Measurements from ENCODE around the gene GJD3. TPM values are rescaled to one million over a fixed set of nuclear protein-coding genes. Genes with fewer than 3 reads are reported as not detected.

The GJD3 gene
- total and polyA plus RNA-seq, 7 experiments from 2014 or later = 0.27 TPM; not detected in 6

DNA sequence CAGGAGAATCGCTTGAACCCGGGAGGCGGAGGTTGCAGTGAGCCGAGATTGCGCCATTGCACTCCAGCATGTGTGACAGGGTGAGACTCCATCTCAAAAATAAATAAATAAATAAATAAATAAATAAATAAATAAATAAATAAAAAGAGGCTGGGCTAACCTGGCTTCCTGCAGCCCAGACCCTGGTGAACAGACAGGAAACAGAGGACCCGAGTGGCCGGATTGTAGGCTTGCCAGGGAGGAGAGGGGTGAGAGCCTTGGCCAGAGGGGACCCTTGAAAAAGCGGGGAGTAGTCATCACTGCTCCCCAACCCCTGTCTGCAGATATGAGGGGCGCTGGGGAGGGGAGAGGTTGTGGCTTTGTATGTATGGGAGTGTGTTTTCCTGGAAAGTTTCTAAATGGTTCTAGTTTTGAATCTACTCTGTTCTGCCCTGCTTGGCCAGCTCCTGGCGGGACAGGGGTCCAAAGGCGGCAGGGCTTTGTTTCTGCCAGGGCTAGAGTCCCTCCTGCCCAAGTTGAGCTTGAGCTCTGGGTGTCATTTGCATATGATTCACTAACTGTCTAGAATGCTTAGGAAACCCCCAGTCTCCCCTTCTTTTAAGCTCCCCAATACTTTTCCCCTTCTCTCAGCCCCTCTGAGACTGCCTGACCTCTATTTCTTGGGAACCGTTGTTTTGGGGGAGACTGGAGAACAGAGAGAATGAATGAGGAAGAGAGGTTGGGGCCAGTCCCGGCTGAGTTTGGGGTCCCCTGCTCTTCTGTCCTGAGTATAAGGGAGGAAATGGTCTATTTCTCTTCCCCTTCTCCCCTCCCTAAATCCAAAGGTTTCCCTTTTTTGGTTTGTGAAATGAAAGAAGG, 39.2 kb downstream of the GJD3 start:
- DNase-seq (peak in 1 of 9 donors; percentile 56), ATAC-seq (no peak)
- peaks cover 0 to 10% (median 0%) of the 10 kb centered on the region in 11 donors for H3K9me3 Mint-ChIP-seq
- CTCF ChIA-PET = interaction anchor here (0.6 to 5.1 kb wide), 10 partner anchors 8 to 208 kb away, joined by 3 to 26 read pairs (median 4); partner anchors contain the start of gene RARA
- Histone ChIP-seq H3K4me3 (ENCODE audit: low read length) (peak overlapping the region; percentile 47), H3K36me3 (ENCODE audit: control insufficient read depth in 2 of 3, insufficient read depth in 3 of 3, low read length in 3 of 3) (no peaks in the 10 kb centered on the region), H3K27me3 (ENCODE audit: control insufficient read depth in 2 of 2, insufficient read depth in 2 of 2, low read length in 2 of 2) (no peaks in the 10 kb centered on the region), H3K9me3 (ENCODE audit: control insufficient read depth in 2 of 3, low read length in 3 of 3) (no peaks in the 10 kb centered on the region), H3K27ac (ENCODE audit: low read depth, low read length) (peak overlapping the region; percentile 96), H3K4me1 (ENCODE audit: control insufficient read depth in 2 of 2, insufficient read depth in 2 of 2, low read length in 2 of 2) (peaks cover 83 to 85% of the 10 kb centered on the region in 2 donors)
- peak overlapping the region; percentile 98 to 100 (median 99) for H3K27ac Mint-ChIP-seq
- peak overlapping the region; percentile 80 to 97 (median 89) for H3K4me3 Mint-ChIP-seq
- H3K27me3 Mint-ChIP-seq = peaks cover 0 to 9% (median 0%) of the 10 kb centered on the region in 5 donors
- H3K36me3 Mint-ChIP-seq = peaks cover 0 to 17% (median 0%) of the 10 kb centered on the region in 5 donors
- POLR2A ChIA-PET = interaction anchor here (0.5 to 34.9 kb wide), 7 partner anchors 7 to 287 kb away, joined by 3 to 742 read pairs (median 4); partner anchors contain the start of gene RARA
- intact Hi-C loops (cut with micrococcal nuclease) = loop anchor here (1.0 kb wide), 3 partner anchors 7 to 16 kb away; no protein-coding TSS in a partner anchor
- H3K4me1 Mint-ChIP-seq = peaks cover 64 to 97% (median 93%) of the 10 kb centered on the region in 7 donors

- Histone ChIP-seq H3K36me3 (ENCODE audit: control insufficient read depth in 2 of 3, insufficient read depth in 3 of 3, low read length in 3 of 3) (peaks cover 0 to 4% (median 0%) of the 10 kb centered on the region in 3 experiments), H3K4me1 (ENCODE audit: control insufficient read depth in 2 of 2, insufficient read depth in 2 of 2, low read length in 2 of 2) (peaks cover 75 to 88% of the 10 kb centered on the region in 2 donors), H3K27ac (ENCODE audit: low read depth, low read length) (peak overlapping the region; percentile 96), H3K4me3 (ENCODE audit: low read length) (peak overlapping the region; percentile 55), H3K9me3 (ENCODE audit: control insufficient read depth in 2 of 3, low read length in 3 of 3) (no peaks in the 10 kb centered on the region), H3K27me3 (ENCODE audit: control insufficient read depth in 2 of 2, insufficient read depth in 2 of 2, low read length in 2 of 2) (no peaks in the 10 kb centered on the region)
- ATAC-seq = peak; percentile 54
- Mint-ChIP-seq H3K4me1 (peaks cover 58 to 100% (median 94%) of the 10 kb centered on the region in 7 donors), H3K4me3 (peak overlapping the region; percentile 89 to 98 (median 97)), H3K27me3 (peaks cover 0 to 9% (median 0%) of the 10 kb centered on the region in 5 donors), H3K36me3 (peaks cover 0 to 24% (median 0%) of the 10 kb centered on the region in 5 donors), H3K27ac (peak overlapping the region; percentile 98 to 100 (median 99)), H3K9me3 (peaks cover 0 to 10% (median 0%) of the 10 kb centered on the region in 11 donors)
- peak in 7 of 9 donors; percentile 52 to 92 (median 60) for DNase-seq
- ChIA-PET POLR2A (interaction anchor here (0.7 to 34.9 kb wide), 12 partner anchors 8 to 292 kb away, joined by 3 to 742 read pairs (median 4); partner anchors contain the start of genes CCR7 and RARA), CTCF (interaction anchor here (0.6 to 12.4 kb wide), 11 partner anchors 9 to 209 kb away, joined by 3 to 87 read pairs (median 4); no protein-coding TSS in a partner anchor)
- intact Hi-C loops (cut with micrococcal nuclease) = loop anchor here (1.0 to 5.0 kb wide), 6 partner anchors 18 to 1365 kb away; partner anchors contain the start of gene EIF1 (in 1 of the 2)
These were observed 40.9 kb downstream of the GJD3 start for GRCh38 chr17:40323391-40324381.

DNA sequence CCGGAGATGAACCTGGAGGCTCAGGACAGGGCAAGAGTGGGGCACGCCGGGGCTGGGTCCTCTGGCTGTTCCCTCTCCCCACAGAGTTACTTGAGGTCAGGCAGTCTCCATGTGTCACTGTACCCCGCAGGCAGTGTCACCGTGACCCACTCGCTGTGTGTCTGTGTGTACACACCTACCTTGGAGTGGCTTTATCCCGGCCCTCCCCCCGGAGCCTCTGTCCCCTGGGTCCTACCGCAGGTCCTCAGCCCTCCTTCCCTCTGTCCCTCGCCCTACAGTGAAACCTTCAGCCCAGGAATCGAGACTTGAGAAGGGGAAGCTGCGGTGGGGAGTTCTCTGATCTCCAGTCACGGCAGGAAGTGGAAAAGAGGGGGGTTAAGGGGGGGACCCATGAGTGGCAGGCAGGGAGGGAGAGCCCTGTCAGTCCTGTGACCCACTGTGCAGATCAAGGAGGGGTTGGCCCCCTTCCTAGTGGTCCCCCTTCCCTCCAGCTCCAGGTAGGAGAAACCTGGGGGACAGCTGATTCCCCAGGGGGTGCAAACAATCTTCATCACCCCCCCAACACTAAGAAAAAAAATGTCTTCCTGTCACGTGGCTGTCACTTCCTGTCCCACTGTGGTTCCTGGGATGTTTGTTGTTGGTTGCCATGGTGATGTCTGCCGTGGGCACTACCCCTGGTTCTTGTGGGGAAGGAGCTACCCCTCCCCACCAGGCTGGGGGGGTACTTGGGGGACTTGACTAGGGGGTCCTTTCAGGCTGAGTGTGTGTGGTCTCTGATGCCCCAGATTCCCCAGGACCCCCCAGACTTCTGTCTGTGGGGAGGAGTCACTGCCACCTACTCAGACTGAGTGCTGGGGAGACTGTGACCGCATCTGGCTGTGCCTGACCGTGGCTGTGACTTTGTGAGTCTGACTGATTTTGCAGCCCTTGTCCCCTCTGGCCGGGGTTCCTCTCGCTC, 41.9 kb downstream of the GJD3 start:
- H3K4me3 Mint-ChIP-seq = peak overlapping the region; percentile 89 to 98 (median 97)
- peaks cover 0 to 20% (median 0%) of the 10 kb centered on the region in 5 donors for H3K36me3 Mint-ChIP-seq
- Histone ChIP-seq H3K27me3 (ENCODE audit: control insufficient read depth in 2 of 2, insufficient read depth in 2 of 2, low read length in 2 of 2) (no peaks in the 10 kb centered on the region), H3K36me3 (ENCODE audit: control insufficient read depth in 2 of 3, insufficient read depth in 3 of 3, low read length in 3 of 3) (peaks cover 0 to 10% (median 0%) of the 10 kb centered on the region in 3 experiments), H3K4me1 (ENCODE audit: control insufficient read depth in 2 of 2, insufficient read depth in 2 of 2, low read length in 2 of 2) (peaks cover 67 to 77% of the 10 kb centered on the region in 2 donors), H3K9me3 (ENCODE audit: control insufficient read depth in 2 of 3, low read length in 3 of 3) (no peaks in the 10 kb centered on the region), H3K4me3 (ENCODE audit: low read length) (peak overlapping the region; percentile 55), H3K27ac (ENCODE audit: low read depth, low read length) (peak overlapping the region; percentile 96)
- DNase-seq (peak; percentile 79 to 98 (median 97)), ATAC-seq (peak; percentile 55)
- ChIA-PET CTCF (interaction anchor here (0.7 to 12.4 kb wide), 8 partner anchors 16 to 285 kb away, joined by 3 to 87 read pairs (median 6); no protein-coding TSS in a partner anchor), POLR2A (interaction anchor here (0.7 to 34.9 kb wide), 15 partner anchors 7 to 1571 kb away, joined by 3 to 742 read pairs (median 4); partner anchors contain the start of genes CCR7, EIF1, PSMB3 and RARA)
- intact Hi-C loops (cut with micrococcal nuclease) = loop anchor here (1.0 to 5.0 kb wide), 10 partner anchors 19 to 1366 kb away; partner anchors contain the start of genes CCR7 (in 1 of the 2), CDC6 (in 1 of the 2), EIF1 (in 1 of the 2) and WIPF2 (in 1 of the 2)
- H3K4me1 Mint-ChIP-seq = peaks cover 53 to 93% (median 89%) of the 10 kb centered on the region in 7 donors
- peak overlapping the region; percentile 98 to 100 (median 99) for H3K27ac Mint-ChIP-seq
- H3K9me3 Mint-ChIP-seq = peaks cover 0 to 10% (median 0%) of the 10 kb centered on the region in 11 donors
- peaks cover 0 to 9% (median 0%) of the 10 kb centered on the region in 5 donors for H3K27me3 Mint-ChIP-seq

DNA sequence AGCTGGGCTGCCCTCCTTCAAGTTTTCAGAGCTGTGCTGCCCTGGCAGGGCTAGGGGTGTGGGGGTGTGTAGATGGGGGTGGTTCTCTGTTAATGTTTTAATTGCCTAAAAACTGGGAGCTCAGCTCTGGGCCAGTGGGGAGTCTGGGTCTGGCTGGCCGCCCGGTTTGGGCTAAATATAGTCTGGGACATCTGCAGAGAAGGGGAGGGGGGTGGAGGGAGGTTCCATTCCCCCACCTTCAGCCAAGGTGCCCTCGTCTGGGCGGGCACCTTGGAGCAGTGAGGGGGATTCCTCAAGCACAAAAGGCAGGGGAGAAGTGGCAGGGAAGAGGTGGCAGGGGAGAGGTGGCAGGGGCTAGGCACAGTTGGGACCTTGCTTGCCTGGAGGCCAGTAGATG, 42.6 kb downstream of the GJD3 start:
- no peak for ATAC-seq
- Histone ChIP-seq H3K4me3 (ENCODE audit: low read length) (peak overlapping the region; percentile 55), H3K36me3 (ENCODE audit: control insufficient read depth in 2 of 3, insufficient read depth in 3 of 3, low read length in 3 of 3) (peaks cover 0 to 10% (median 0%) of the 10 kb centered on the region in 3 experiments), H3K9me3 (ENCODE audit: control insufficient read depth in 2 of 3, low read length in 3 of 3) (no peaks in the 10 kb centered on the region), H3K27ac (ENCODE audit: low read depth, low read length) (peak overlapping the region; percentile 96), H3K27me3 (ENCODE audit: control insufficient read depth in 2 of 2, insufficient read depth in 2 of 2, low read length in 2 of 2) (no peaks in the 10 kb centered on the region), H3K4me1 (ENCODE audit: control insufficient read depth in 2 of 2, insufficient read depth in 2 of 2, low read length in 2 of 2) (peaks cover 67 to 77% of the 10 kb centered on the region in 2 donors)
- peaks cover 0 to 20% (median 0%) of the 10 kb centered on the region in 5 donors for H3K36me3 Mint-ChIP-seq
- H3K4me1 Mint-ChIP-seq = peaks cover 47 to 93% (median 89%) of the 10 kb centered on the region in 7 donors
- DNase-seq = peak in 1 of 9 donors; percentile 33
- peaks cover 0 to 10% (median 0%) of the 10 kb centered on the region in 11 donors for H3K9me3 Mint-ChIP-seq
- peak overlapping the region; percentile 89 to 98 (median 97) for H3K4me3 Mint-ChIP-seq
- intact Hi-C loops (cut with micrococcal nuclease) = loop anchor here (1.0 to 5.0 kb wide), 10 partner anchors 19 to 1367 kb away; partner anchors contain the start of genes CCR7 (in 1 of the 2), CDC6 (in 1 of the 2), EIF1 (in 1 of the 2) and WIPF2 (in 1 of the 2)
- peaks cover 0 to 9% (median 0%) of the 10 kb centered on the region in 5 donors for H3K27me3 Mint-ChIP-seq
- peak overlapping the region; percentile 98 to 100 (median 99) for H3K27ac Mint-ChIP-seq
- ChIA-PET POLR2A (interaction anchor here (0.7 to 34.9 kb wide), 10 partner anchors 6 to 1367 kb away, joined by 3 to 742 read pairs (median 4); partner anchors contain the start of genes EIF1 and RARA), CTCF (interaction anchor here (1.3 to 12.4 kb wide), 5 partner anchors 15 to 285 kb away, joined by 3 to 87 read pairs (median 10); no protein-coding TSS in a partner anchor)

Measured in naive thymus-derived CD4-positive, alpha-beta T cell (primary cell).